ENCODE results near the gene TSTD1.

TSTD1 gene

GRCh38 chr1:161048949-161049722 is 10.4 kb upstream of the TSTD1 start:
- TF ChIP-seq TAF1 (IDR thresholded peaks at IDR 0.05; ENCODE audit: borderline replicate concordance, insufficient read depth, low read length) = no peak
- no peak for TF ChIP-seq REST (IDR thresholded peaks at IDR 0.05; ENCODE audit: insufficient read depth in 1 of 2, low read depth in 2 of 2, low read length in 2 of 2)
- no peak for TF ChIP-seq FOXP2 (optimal IDR thresholded peaks at IDR 0.05; ENCODE audit: borderline replicate concordance, extremely low read depth, extremely low read length, insufficient read depth)
- TF ChIP-seq SIN3A (IDR thresholded peaks at IDR 0.05; ENCODE audit: borderline replicate concordance, insufficient read depth, low read length) = no peak
- TF ChIP-seq POLR2AphosphoS5 (IDR thresholded peaks at IDR 0.05; ENCODE audit: low read depth, low read length) = no peak

- TF ChIP-seq TAF1 (IDR thresholded peaks at IDR 0.05; ENCODE audit: borderline replicate concordance, insufficient read depth, low read length) (no peak), FOXP2 (optimal IDR thresholded peaks at IDR 0.05; ENCODE audit: borderline replicate concordance, extremely low read depth, extremely low read length, insufficient read depth) (no peak), REST (IDR thresholded peaks at IDR 0.05; ENCODE audit: insufficient read depth in 1 of 2, low read depth in 2 of 2, low read length in 2 of 2) (no peak), SIN3A (IDR thresholded peaks at IDR 0.05; ENCODE audit: borderline replicate concordance, insufficient read depth, low read length) (no peak), POLR2AphosphoS5 (IDR thresholded peaks at IDR 0.05; ENCODE audit: low read depth, low read length) (no peak)
Measured at GRCh38 chr1:161047436-161048420, 9.0 kb upstream of the TSTD1 start.

- TF ChIP-seq SIN3A (IDR thresholded peaks at IDR 0.05; ENCODE audit: borderline replicate concordance, insufficient read depth, low read length) = no peak
- no peak for TF ChIP-seq FOXP2 (optimal IDR thresholded peaks at IDR 0.05; ENCODE audit: borderline replicate concordance, extremely low read depth, extremely low read length, insufficient read depth)
- TF ChIP-seq TAF1 (IDR thresholded peaks at IDR 0.05; ENCODE audit: borderline replicate concordance, insufficient read depth, low read length) = no peak
- no peak for TF ChIP-seq REST (IDR thresholded peaks at IDR 0.05; ENCODE audit: insufficient read depth in 1 of 2, low read depth in 2 of 2, low read length in 2 of 2)
- TF ChIP-seq POLR2AphosphoS5 (IDR thresholded peaks at IDR 0.05; ENCODE audit: low read depth, low read length) = no peak
Measured at GRCh38 chr1:161046605-161047228, 8.0 kb upstream of the TSTD1 start.

GRCh38 chr1:161045736-161046604 is 7.2 kb upstream of the TSTD1 start, which contains the start of gene USF1:
TSS of gene USF1 (minus strand) at chr1:161045977. CDS start at chr1:161043275, 2,702 bp downstream.
- TF ChIP-seq SIN3A (IDR thresholded peaks at IDR 0.05; ENCODE audit: borderline replicate concordance, insufficient read depth, low read length) (0 out of 2 replicates have a peak, but pooled peaks have one; percentile 12), POLR2AphosphoS5 (IDR thresholded peaks at IDR 0.05; ENCODE audit: low read depth, low read length) (peak; percentile 91), TAF1 (IDR thresholded peaks at IDR 0.05; ENCODE audit: borderline replicate concordance, insufficient read depth, low read length) (peak; percentile 90), REST (IDR thresholded peaks at IDR 0.05; ENCODE audit: insufficient read depth in 1 of 2, low read depth in 2 of 2, low read length in 2 of 2) (no peak), FOXP2 (optimal IDR thresholded peaks at IDR 0.05; ENCODE audit: borderline replicate concordance, extremely low read depth, extremely low read length, insufficient read depth) (no peak)

Data from PFSK-1 (cell line).